Measurements from ENCODE around the gene ANKRD35.

DNA sequence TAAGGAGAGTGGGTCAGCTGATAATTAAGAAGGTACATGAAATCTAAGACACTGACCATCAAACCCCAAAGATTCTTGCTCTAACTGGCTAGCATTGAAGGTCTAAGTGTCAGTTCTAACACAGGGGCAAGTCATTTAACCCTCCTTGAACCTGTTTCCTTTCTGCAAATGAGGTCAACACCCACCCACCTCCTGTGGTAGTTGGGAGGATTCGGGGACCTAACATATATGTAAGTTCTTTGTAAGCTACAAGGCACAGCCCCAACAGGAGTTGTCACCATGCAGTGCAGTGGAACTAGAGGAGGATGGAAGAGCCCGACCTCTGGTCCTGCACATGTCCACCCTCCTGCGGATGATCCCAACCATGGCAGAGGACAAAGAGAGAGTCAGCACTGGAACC is 37.8 kb downstream of the ANKRD35 start:
- no peak for TF ChIP-seq EZH2 (IDR thresholded peaks at IDR 0.05; ENCODE audit: insufficient read depth, low read length)
- TF ChIP-seq, protein P1, sequence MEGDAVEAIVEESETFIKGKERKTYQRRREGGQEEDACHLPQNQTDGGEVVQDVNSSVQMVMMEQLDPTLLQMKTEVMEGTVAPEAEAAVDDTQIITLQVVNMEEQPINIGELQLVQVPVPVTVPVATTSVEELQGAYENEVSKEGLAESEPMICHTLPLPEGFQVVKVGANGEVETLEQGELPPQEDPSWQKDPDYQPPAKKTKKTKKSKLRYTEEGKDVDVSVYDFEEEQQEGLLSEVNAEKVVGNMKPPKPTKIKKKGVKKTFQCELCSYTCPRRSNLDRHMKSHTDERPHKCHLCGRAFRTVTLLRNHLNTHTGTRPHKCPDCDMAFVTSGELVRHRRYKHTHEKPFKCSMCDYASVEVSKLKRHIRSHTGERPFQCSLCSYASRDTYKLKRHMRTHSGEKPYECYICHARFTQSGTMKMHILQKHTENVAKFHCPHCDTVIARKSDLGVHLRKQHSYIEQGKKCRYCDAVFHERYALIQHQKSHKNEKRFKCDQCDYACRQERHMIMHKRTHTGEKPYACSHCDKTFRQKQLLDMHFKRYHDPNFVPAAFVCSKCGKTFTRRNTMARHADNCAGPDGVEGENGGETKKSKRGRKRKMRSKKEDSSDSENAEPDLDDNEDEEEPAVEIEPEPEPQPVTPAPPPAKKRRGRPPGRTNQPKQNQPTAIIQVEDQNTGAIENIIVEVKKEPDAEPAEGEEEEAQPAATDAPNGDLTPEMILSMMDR (IDR thresholded peaks at IDR 0.05; ENCODE audit: insufficient read depth, low read depth, low read length), result no peak
